Activated CD8-positive, alpha-beta memory T cell treated with anti-CD3 and anti-CD28 coated beads for 24 hours (primary cell): Measurements from ENCODE around the gene SOCS6.

ENCODE experiments used
- DNase-seq: peaks from one replicate; pipeline ENCODE4 v3.0.0-alpha.2; 2020

SOCS6 gene

DNA sequence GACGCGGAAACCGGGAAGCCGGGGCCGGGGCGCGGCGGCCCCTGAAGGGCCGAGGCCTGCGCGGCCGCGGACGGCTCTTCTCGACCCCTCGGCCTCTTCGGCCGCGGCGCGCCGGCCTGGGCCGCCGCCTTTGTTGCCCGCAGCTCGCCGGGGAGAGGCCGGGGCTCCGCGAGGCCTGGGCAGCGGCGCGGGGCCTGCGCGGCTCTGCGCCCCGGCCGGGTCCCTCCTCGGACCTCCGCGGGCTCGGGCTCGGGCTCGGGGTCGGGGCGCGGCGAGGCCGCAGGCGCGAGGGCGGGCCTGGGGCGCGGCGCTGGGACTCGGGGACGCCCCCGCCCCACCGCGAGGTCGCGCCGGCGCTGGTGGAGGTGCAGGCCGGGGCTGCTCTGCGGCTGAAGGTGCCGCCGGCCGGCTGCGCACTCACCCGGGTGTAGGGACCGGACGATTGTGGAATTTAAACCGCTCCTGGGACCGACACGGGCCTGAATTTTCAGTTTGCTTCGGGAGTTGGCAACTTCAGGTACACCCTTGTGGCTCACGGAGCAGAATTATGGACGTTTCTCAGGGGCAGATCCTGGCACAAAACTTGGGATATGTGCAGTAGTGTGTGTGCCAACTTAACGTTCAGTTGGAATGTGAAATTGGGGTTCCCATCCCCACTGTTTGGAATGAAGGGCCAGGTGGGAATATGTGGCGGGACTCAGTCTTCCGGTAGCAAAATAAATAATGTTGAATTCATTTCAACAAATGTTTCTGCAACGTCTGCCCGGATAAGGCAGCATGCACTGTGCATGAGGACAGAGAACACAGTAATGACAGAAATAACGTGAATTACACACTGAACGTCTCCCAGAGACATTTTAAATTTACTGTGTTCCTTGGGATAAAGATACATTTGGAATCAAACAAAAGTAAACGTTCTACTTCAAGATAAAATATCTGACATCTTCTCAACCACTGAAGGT lies 787 bp downstream of the SOCS6 start:
- DNase-seq, result no peak

GRCh38 chr18:70290482-70291294 lies 1.8 kb downstream of the SOCS6 start:
- no peak for DNase-seq

DNA sequence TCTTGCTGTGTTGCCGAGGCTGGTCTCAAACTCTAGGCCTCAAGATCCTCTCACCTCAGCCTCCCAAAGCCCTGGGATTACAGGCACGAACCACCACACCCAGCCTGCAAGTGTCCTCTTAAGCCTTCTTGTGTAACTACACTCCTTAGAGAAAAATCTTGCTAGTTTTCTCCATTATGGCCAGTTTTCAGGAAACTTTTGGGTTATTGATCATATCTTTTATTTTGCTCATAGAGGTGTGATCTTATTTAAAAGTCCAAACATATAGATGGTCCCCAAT lies 2.4 kb downstream of the SOCS6 start:
- DNase-seq, result no peak

DNA sequence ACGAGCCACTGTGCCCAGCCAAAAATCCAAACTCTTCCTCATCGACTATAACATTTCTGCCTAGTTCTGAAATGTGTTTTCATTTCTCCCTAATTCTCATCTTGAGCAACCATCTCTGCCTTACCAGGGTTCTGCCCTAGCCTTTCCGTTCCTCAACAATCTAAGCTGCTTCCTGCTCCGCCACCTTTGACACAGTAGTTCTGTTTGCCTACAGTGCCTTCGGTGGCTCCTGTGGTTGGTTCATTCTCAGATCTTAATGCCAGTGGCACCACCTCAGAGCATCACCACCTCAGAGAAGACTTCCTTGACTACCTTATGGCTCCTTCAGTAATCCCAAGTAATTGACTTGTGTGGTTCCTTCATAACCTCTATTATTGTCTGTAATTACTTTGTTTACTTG lies 3.8 kb downstream of the SOCS6 start:
- no peak for DNase-seq

- no peak for DNase-seq
Observed at GRCh38 chr18:70293166-70293565, 4.3 kb downstream of the SOCS6 start.

- no peak for DNase-seq
Observed at GRCh38 chr18:70294471-70295191, 5.8 kb downstream of the SOCS6 start.

- DNase-seq, result no peak
Observed at GRCh38 chr18:70295192-70296188, 6.6 kb downstream of the SOCS6 start.

DNA sequence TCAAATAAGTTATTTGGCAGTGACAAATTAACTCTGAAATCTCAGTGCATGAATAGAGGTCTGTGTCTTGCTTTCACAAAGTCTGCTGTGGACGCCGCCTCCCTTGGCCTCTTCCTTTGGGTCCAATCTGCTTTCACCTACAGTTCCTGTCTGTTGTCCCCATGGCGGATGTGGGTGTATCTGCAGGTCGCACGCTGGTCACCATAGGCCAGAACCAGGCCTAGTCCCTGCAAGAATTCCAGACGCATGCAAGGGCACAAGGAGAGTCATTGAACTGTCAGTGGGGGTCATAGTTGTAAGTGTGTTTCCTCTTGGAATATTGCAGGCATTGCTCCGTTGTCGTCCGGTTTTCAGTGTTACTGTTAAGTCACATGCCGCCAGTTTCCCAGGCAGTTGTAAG lies 7.4 kb downstream of the SOCS6 start:
- DNase-seq, result no peak

DNA sequence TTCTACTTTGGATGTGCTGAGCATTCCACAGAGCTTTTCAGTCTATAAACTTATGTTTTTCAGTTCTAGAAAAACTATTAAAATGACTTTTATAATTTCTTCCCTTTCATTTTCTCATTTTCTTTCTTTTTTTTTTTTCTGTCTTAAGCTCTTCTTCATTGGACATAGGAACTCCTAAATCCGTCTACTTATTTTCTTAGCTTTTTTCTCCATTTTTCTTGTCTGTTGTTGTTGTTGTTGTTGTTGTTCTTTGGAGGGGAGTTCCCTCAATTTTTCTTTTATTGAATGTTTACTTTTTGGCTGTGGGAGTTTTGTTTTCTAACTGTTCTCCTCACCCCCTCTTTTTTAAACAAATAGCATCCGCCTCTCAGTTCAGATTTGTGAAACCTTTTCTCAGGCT lies 7.9 kb downstream of the SOCS6 start:
- DNase-seq, result no peak

DNA sequence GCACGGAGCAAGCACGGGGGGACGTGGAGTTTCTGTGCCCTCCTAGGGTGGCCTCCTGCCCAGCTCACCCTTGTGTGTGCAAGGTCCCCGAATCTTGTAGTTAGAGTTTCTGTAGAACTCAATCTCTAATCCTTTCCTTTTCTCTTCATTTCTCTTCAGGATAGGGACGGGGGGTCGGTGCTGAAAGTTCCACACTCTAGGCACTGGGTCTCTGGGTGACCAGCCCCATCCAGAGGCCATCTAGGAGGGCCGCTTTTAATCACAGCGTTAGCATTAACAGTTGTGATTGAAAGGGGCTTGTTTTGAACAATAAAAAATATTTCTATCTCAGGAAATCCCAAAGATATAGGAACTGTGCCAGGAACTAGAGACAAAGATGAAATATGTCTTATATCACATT lies 10.5 kb downstream of the SOCS6 start:
- no peak for DNase-seq

GRCh38 chr18:70301667-70302066 lies 12.8 kb downstream of the SOCS6 start:
- DNase-seq, result no peak

DNA sequence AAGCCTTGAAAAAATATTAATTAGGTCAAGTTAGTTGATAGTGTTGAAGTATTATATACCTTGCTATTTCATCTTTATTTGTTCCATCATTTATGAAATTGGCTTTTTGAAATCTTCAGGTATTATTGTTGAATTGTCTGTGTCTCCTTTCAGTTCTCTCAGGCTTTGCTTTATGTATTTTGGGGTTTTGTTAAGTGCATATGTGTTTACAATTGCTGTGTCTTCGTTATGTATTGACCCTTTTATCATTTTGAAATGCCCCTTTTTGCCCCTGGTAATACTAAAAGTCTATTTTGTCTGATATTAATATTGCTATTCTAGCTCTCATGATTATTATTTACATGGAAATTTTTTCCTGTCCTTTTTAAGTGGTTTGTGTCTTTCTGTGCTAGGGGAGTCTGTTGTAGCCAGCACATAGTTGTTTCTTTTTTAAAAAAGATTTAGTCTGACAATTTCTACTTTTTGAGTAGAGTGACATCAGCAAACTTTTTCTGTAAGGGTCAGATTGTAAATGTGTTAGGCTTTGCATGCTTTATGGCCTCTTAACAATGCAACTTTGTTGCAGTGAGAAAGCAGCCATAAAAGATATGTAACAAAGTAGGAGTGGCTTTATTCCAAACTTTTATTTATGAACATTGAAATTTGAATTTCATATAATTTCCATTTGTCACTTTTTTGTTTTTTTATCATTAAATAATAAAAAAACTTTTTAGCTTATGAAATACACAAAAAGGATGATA lies 19.9 kb downstream of the SOCS6 start:
- no peak for DNase-seq

GRCh38 chr18:70310560-70311320 lies 21.9 kb downstream of the SOCS6 start:
- DNase-seq, result no peak

DNA sequence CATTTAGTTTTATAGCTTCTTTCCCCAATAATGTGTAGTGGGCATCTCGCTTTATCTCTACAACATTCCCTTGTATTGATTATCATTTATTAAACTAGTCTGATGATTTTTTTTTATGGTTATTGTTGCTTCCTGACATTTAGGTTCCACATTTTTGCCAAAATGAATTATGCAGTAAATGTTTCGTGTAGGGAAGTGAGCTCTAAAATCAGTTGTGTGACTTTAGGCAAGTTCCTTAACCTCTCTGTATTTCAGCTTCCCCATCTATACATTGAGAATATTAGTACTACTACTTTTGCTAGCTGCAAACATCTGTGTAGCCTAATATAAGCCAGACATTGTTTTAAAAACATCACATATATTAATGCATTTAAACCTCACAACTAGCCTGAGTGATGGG lies 22.9 kb downstream of the SOCS6 start:
- DNase-seq, result no peak

- no peak for DNase-seq
Observed at GRCh38 chr18:70313640-70314039, 24.8 kb downstream of the SOCS6 start.

DNA sequence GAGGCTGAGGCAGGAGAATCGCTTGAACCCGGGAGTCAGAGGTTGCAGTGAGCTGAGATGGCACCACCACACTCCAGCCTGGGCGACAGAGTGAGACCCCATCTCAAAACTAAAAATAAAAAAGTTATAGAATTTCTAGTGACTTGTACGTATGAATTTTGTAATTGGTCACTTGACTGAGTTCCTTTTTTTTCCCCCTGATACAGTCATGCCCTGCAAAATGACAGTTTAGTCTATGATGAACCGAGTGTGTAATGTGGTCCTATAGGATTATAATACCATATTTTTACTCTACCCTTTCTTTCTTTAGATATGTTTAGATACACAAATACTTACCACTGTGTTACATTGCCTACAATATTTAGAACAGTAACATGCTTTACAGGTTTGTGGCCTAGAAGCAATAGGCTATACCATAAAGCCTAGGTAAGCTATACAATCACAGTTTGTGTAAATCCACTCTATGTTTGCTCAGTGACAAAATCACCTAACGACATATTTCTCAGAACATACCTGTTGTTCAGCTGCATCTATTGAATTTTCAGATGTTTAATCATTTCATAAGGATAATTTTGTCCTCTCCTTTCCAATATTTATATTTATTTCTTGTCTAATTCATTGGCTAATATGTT lies 25.4 kb downstream of the SOCS6 start:
- DNase-seq, result no peak

GRCh38 chr18:70319187-70319586 lies 30.3 kb downstream of the SOCS6 start:
- no peak for DNase-seq

DNA sequence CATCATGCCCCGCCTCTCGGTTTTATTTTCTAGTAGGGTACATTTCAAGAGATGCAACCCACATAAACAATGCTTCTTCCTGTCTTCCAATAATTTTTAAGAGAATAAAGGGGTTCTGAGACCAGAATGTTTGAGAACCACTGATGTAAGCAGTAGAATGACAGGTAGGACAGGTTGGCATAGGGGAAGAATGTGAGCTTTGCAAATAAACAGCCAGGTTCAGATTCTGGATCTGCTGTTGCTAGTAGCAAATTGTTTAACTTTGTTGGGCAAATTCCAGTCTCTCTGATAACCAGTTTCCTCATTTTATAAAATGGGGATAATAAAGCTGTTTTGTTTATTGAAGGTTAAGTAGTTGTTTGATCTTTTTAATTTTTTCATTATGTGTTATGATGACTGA lies 32.8 kb downstream of the SOCS6 start:
- DNase-seq, result no peak

DNA sequence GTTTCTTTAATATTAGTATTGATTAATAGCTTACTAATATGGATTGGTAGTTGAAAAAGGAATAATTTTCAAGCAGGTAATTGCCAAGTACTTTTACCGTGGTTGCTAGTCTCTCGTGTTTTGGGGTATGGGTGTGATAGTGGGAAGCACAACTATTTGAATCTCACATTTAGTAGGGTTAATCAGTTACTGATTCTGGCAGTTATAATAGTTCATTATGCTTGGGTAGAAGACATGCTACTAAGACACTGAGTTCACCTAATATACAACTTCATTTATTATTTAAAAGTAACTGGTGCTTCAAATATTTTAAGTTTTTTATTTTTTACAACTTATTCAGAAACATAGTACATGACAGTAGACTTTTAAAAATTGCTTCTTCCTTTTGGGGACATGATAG lies 33.5 kb downstream of the SOCS6 start:
- DNase-seq, result no peak

DNA sequence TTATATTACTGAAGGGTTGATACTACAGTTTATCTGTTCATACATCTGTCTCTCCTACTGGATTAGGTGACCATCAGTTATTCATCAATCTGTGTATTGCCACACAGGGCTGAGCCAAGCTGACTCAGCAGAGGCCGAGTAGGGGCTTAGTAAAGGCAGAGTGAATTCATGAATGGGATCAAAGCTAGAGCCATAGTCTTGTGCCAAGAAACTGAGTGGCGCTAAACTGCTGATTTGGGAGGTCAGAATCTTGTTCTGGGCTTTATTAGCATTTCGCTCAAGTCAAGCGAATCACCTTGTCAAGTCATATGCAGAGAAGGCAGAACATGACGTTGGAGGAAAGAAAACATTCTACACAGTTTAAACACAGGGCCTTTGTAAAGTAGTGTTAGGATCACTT lies 34.1 kb downstream of the SOCS6 start:
- DNase-seq, result no peak
